Muscle layer of duodenum (tissue), 2 donors: ENCODE results near the gene TOMM40.
A peak's percentile ranks its signal among the peaks of the same experiment; 100 is the strongest.
"Not testable (repeated sequence)": the region's sequence is repeated elsewhere in the genome, so short reads cannot be mapped to it uniquely, and the experiment has no call there.

Source experiments
- H3K27ac ChIP-seq: one replicate; pipeline ENCODE4 v1.7.0; 2013; ENCODE audit warnings: mild to moderate bottlenecking, low read length
- H3K27me3 ChIP-seq: one replicate; pipeline ENCODE4 v1.7.0; 2013; ENCODE audit warnings: low read depth, mild to moderate bottlenecking, control low read depth, low read length
- H3K36me3 ChIP-seq, 2 donors: one replicate each; pipeline ENCODE4 v1.7.0; 2013; ENCODE audit warnings: low read length in 2 of 2, control low read depth in 1 of 2, mild to moderate bottlenecking in 1 of 2; ENCODE audit not compliant: insufficient read depth in 2 of 2, control insufficient read depth in 1 of 2
- H3K4me1 ChIP-seq, 2 donors: one replicate each; pipeline ENCODE4 v1.7.0; 2013; ENCODE audit warnings: low read length in 2 of 2, mild to moderate bottlenecking in 2 of 2, control low read depth in 1 of 2, moderate library complexity in 1 of 2; ENCODE audit not compliant: insufficient read depth in 2 of 2, control insufficient read depth in 1 of 2
- H3K4me3 ChIP-seq, 2 donors: one replicate each; pipeline ENCODE4 v1.7.0; 2013; ENCODE audit warnings: low read length in 2 of 2, low read depth in 1 of 2, mild to moderate bottlenecking in 1 of 2
- H3K9me3 ChIP-seq, 2 donors: one replicate each; pipeline ENCODE4 v1.7.0; 2013; ENCODE audit warnings: low read length in 2 of 2, control low read depth in 1 of 2, mild to moderate bottlenecking in 1 of 2; ENCODE audit not compliant: control insufficient read depth in 1 of 2
- donor health status: healthy.

The TOMM40 gene

DNA sequence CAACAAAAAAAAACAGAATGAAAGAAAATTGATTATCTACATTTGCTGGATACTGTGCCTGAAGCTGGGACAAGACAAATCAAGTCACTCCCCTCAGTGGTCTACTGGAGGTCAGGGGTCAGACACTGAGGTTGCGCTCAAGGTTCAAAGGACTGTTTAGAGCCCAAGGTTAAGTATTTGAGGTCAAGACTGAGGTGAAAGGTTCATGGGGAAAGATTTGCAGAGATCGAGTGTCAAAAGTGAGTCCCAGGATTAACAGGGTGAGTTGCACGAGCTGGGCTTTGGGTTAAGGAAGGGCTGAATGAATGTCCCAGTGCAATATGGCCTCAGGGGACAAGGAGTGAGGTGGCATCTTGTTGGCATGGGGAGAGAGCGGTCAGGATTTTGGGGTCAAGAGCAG lies 3.4 kb upstream of the TOMM40 start:
- H3K4me3 ChIP-seq = no peak overlapping the region
- peaks cover 3 to 25% of the 10 kb centered on the region in 2 donors for H3K36me3 ChIP-seq
- H3K27me3 ChIP-seq = no peaks in the 10 kb centered on the region
- H3K4me1 ChIP-seq = peaks cover 12 to 19% of the 10 kb centered on the region in 2 donors
- H3K9me3 ChIP-seq = no peaks in the 10 kb centered on the region
- H3K27ac ChIP-seq = no peak overlapping the region

DNA sequence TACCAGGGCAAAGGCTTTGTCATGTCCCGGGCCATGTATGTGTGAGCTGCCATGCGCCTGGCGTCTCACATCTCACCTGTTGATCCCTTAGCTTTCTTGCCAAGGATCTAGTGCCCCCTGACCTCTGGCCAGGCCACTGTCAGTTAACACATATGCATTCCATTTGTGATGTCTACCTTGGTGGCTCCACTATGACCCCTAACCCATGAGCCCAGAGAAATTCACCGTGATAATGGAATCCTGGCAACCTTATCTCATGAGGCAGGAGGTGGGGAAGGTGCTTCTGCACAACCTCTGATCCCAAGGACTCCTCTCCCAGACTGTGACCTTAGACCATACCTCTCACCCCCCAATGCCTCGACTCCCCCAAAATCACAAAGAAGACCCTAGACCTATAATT lies 2.7 kb upstream of the TOMM40 start:
- H3K9me3 ChIP-seq, H3K27me3 ChIP-seq, H3K4me3 ChIP-seq, H3K27ac ChIP-seq: not testable (repeated sequence)
- H3K36me3 ChIP-seq = peaks cover 7 to 28% of the 10 kb centered on the region in 2 donors
- peaks cover 12 to 23% of the 10 kb centered on the region in 2 donors for H3K4me1 ChIP-seq

DNA sequence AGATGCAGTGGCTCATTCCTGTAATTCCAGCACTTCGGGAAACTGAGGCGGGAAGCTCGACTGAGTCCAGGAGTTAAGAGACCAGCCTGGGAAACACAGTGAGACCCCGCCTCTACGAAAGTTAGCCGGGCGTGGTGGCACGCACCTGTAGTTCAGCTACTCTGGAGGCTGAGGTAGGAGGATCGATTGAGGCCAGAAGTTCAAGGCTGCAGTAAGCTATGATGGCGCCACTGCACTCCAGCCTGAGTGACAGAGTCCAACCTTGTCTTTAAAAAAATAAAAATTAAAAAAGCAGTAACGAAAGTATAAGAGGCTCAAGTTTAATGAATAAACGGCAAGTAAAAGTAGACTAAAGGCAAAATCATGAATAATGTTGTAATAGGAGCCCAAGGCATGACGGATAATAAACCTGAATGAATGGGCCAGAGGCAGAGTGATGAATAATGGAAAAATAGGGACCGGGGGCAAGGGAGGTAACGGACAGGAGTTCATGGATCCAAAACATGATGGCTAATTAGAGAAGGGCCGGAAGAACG lies 1.2 kb upstream of the TOMM40 start:
- Histone ChIP-seq H3K36me3 (peaks cover 13 to 35% of the 10 kb centered on the region in 2 donors), H3K4me1 (peaks cover 12 to 23% of the 10 kb centered on the region in 2 donors), H3K4me3 (peak overlapping the region; percentile 86 to 87), H3K9me3 (no peaks in the 10 kb centered on the region), H3K27me3 (no peaks in the 10 kb centered on the region), H3K27ac (peak overlapping the region; percentile 95)

DNA sequence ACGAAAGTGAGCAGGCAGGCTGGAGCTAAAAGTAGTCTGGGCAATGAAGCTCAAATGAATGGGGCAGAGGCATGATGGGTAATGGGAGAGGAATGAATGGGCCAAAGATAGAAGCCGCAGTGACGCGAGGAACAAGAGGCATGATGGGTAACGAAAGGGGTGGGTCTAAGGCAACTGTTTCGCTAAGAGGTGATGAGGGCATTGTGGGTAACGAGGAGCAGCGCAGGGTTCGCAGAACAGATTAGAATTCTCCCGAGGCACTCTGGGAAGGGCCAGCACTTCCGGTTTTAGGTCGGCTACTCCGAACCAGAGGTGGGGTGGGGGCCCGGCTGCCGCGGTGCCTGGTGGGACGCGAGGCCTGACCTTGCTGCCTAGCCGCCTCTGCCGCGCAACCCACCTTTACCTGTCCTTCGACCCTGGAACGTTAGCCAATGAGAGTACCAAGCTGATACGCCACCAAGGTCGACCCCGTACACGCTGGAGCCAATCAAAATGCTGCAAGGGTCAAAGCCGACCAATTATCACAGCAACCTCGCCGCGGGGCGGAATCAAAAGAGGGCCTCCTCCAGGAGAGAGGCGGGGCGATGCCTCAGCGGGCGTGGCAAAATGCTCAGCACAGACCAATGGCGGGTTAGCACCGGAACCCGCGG lies 563 bp upstream of the TOMM40 start:
- Histone ChIP-seq H3K36me3 (peaks cover 18 to 41% of the 10 kb centered on the region in 2 donors), H3K27me3 (no peaks in the 10 kb centered on the region), H3K27ac (peak overlapping the region; percentile 95), H3K4me3 (peak overlapping the region; percentile 86 to 87), H3K9me3 (no peaks in the 10 kb centered on the region), H3K4me1 (peaks cover 12 to 23% of the 10 kb centered on the region in 2 donors)

DNA sequence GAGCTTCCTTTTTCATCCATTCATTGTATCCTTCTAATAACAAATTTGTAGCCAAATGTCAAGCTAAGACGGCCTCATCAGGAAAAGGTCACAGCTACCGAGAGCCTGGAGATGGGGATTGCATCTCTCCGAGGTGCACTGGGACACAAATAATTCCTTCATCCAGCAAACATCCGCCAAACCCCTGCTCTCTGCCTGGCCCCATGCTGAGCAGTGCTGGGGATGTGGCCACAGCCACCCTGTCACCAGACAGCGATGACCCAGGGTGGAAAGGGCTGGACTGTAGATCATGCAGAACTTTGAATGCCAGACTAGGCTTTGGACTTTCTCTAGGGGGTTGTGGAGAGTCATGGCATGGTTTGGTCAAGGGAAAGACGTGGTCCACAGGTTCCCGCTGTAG lies 1.9 kb downstream of the TOMM40 start:
- peak overlapping the region in 1 of 2 donors; percentile 68 for H3K4me3 ChIP-seq
- H3K27ac ChIP-seq = no peak overlapping the region
- H3K9me3 ChIP-seq = no peaks in the 10 kb centered on the region
- peaks cover 12 to 23% of the 10 kb centered on the region in 2 donors for H3K4me1 ChIP-seq
- H3K36me3 ChIP-seq = peaks cover 24 to 52% of the 10 kb centered on the region in 2 donors
- H3K27me3 ChIP-seq = no peaks in the 10 kb centered on the region

DNA sequence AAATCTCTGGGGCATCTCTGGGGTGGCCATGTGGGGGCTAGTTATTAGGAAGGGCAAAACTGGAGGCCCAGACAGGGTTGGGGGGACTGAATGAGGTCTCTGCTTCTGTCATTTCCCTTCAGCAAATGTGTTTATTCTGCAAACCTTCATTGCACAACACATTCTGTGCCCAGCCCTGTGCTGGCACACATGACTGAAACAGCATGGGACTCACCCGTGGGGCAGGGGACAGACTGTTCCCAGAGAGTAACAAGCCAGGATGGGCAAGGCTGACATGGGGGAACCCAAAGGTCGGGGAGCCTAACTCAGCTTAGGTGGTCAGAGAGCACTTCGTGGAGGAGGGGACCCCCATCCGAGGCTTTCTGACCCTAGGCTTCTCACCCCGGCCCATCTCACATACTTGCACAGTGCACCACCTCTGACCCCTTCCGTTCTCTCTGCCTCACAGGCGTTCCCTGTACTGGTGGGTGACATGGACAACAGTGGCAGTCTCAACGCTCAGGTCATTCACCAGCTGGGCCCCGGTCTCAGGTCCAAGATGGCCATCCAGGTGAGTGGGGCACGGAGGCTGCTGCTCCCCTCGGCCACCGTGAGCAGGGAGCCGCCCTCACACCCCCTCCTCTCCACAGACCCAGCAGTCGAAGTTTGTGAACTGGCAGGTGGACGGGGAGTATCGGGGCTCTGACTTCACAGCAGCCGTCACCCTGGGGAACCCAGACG lies 2.4 kb downstream of the TOMM40 start:
- Histone ChIP-seq H3K27ac (no peak overlapping the region), H3K27me3 (no peaks in the 10 kb centered on the region), H3K36me3 (peaks cover 24 to 56% of the 10 kb centered on the region in 2 donors), H3K9me3 (no peaks in the 10 kb centered on the region), H3K4me3 (no peak overlapping the region), H3K4me1 (peaks cover 12 to 23% of the 10 kb centered on the region in 2 donors)

DNA sequence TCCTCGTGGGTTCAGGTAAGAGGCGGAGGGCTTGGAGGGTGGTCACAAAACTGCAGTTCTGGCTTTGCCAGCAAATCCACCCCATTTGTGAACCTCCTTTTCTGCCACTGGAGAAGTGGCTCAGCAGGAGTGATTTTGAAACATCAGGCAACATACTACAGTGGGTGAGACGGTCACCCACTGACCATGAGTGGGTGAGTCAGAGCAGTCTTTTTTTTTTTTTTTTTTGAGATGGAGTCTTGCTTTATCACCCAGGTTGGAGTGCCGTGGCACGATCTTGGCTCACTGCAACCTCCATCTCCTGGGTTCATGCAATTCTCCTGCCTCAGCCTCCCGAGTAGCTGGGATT lies 3.0 kb downstream of the TOMM40 start:
- Histone ChIP-seq H3K4me1 (peaks cover 12 to 23% of the 10 kb centered on the region in 2 donors), H3K27me3 (no peaks in the 10 kb centered on the region), H3K9me3 (no peaks in the 10 kb centered on the region), H3K36me3 (peaks cover 24 to 56% of the 10 kb centered on the region in 2 donors), H3K4me3 (no peak overlapping the region), H3K27ac (no peak overlapping the region)

DNA sequence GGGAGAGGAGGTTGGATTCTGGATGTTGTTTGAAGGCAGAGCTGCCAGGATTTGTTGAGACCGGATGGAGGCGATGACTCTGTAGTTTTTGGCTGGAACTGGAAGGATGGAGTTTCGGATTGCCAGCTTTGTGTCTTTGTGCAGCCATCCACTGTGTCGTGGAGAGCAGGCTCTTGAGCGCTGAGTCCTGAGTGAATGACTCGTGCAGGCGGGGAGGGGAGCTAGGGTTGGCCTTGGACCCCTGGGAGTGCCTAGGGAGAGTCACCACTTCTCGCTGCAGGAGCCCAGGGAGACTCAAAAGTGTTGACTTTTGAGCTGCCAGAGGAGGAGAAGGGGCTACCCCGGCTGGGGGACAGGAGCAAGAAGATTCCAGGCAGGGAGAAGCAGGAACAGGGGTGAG lies 3.9 kb downstream of the TOMM40 start:
- H3K27me3 ChIP-seq = no peaks in the 10 kb centered on the region
- no peaks in the 10 kb centered on the region for H3K9me3 ChIP-seq
- peaks cover 25 to 62% of the 10 kb centered on the region in 2 donors for H3K36me3 ChIP-seq
- no peak overlapping the region for H3K4me3 ChIP-seq
- no peak overlapping the region for H3K27ac ChIP-seq
- peaks cover 8 to 17% of the 10 kb centered on the region in 2 donors for H3K4me1 ChIP-seq

DNA sequence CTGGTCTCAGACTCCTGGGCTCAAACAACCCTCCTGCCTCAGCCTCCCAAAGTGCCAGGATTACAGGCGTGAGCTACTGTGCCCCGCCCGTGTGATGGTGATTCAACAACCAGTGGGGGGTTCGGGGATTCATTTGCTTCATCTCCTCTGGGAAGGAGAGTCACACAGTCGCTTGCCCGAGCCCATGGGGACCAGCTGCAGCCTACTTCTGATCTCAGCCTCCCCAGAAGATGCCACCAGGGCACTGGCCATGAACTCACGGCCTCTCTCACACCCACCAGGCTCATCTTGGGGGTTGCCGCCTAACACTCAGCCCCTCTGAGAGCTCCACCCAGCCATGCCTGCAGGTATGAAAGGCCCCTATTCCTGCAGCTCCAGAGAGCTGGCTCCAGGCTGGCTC lies 6.8 kb downstream of the TOMM40 start:
- Histone ChIP-seq H3K4me3 (no peak overlapping the region), H3K27ac (no peak overlapping the region), H3K27me3 (no peaks in the 10 kb centered on the region), H3K4me1 (peaks cover 0 to 2% of the 10 kb centered on the region in 2 donors), H3K9me3 (no peaks in the 10 kb centered on the region), H3K36me3 (peaks cover 37 to 85% of the 10 kb centered on the region in 2 donors)

DNA sequence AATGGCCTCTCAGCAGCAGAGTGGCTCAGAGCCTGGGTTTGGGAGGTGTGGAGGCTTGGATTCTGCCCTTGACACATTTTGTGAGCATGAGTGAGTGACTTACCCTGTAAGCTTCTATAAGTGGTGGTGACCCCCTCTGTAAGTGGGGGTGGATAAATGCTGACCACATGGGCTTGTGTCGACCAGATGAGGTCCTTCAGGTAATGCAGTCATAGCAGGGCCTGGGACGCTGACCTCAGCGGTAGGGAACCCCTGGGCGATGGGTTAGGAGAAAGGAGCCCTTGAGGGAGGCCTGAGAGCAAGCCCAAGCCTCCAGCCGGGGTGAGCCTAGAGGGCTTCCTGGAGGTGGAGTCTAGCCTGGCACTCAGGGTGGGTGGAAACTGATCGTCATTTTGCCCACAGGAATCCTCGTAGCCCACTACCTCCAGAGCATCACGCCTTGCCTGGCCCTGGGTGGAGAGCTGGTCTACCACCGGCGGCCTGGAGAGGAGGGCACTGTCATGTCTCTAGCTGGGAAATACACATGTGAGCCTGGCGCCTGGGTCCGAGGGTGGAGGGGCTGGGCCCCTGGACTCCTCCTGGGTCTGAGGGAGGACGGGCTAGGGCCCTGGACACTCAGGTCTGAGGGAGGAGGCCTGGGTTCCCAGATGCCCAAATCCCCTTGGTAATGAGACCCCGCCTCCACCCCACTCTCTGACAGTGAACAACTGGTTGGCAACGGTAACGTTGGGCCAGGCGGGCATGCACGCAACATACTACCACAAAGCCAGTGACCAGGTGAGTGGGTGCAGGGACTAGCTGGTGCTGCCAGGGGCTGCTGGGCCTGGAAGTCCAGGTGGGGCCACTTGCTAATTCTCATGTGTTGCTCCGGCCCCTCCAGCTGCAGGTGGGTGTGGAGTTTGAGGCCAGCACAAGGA lies 9.5 kb downstream of the TOMM40 start:
- H3K4me3 ChIP-seq = no peak overlapping the region
- H3K4me1 ChIP-seq = peaks cover 0 to 6% of the 10 kb centered on the region in 2 donors
- H3K27me3 ChIP-seq = peaks cover 10% of the 10 kb centered on the region
- no peak overlapping the region for H3K27ac ChIP-seq
- peaks cover 22 to 63% of the 10 kb centered on the region in 2 donors for H3K36me3 ChIP-seq
- H3K9me3 ChIP-seq = no peaks in the 10 kb centered on the region

DNA sequence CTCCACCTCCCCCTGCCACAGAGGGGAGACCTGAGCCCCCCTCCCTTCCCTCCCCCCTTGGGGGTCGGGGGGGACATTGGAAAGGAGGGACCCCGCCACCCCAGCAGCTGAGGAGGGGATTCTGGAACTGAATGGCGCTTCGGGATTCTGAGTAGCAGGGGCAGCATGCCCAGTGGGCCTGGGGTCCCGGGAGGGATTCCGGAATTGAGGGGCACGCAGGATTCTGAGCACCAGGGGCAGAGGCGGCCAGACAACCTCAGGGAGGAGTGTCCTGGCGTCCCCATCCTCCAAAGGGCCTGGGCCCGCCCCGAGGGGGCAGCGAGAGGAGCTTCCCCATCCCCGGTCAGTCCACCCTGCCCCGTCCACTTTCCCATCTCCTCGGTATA lies 12.2 kb downstream of the TOMM40 start:
- Histone ChIP-seq H3K4me1 (peaks cover 0 to 17% of the 10 kb centered on the region in 2 donors), H3K27me3 (peaks cover 20% of the 10 kb centered on the region), H3K36me3 (peaks cover 14 to 37% of the 10 kb centered on the region in 2 donors), H3K27ac (no peak overlapping the region), H3K4me3 (no peak overlapping the region), H3K9me3 (no peaks in the 10 kb centered on the region)
